ENCODE data around the gene RRP9. TPM values are rescaled to one million over a fixed set of nuclear protein-coding genes. Genes with fewer than 3 reads are reported as not detected.

RRP9 gene
- total and polyA plus RNA-seq, 9 donors: 4.9 to 32.7 (median 16.8) TPM

DNA sequence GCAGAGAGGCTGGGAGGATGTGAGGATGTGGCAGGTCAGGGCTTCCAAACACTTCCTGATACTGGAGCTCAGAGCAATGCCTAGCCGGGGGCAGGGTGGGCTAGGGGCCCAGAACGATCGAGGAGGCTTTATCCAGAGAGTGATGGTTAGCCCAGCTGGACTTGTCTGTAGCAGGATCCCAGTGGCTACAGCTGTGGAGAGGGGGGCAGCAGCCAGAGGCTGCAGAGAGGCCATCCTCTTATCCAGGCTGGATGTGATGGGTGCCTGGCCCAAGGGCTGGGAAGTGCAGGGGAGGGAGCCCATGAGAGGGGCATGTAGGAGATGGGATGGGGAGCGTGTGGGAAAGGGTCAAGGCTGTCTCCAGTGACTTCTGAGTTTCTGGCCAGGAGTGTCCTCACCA is 5.1 kb upstream of the RRP9 start:
- no peaks in the 10 kb centered on the region for H3K36me3 ChIP-seq
- intact Hi-C loops (cut with DNase I): loop anchor here in 1 of 4 donors (10.0 kb wide), 1 partner anchor 1332 kb away; the partner anchor contains the start of genes CISH and MAPKAPK3
- WGBS, 3 donors: 64 to 75% (median 65%) methylated on average over 4 of the region's 4 CpGs
- no peaks in the 10 kb centered on the region for H3K27me3 ChIP-seq
- H3K4me1 ChIP-seq (ENCODE audit: insufficient read depth): peaks cover 10% of the 10 kb centered on the region
- DNase-seq: peak in 1 of 5 donors; percentile 23
- H3K9me3 ChIP-seq: no peaks in the 10 kb centered on the region
- no peak overlapping the region for H3K27ac ChIP-seq
- TF ChIP-seq, protein P1, sequence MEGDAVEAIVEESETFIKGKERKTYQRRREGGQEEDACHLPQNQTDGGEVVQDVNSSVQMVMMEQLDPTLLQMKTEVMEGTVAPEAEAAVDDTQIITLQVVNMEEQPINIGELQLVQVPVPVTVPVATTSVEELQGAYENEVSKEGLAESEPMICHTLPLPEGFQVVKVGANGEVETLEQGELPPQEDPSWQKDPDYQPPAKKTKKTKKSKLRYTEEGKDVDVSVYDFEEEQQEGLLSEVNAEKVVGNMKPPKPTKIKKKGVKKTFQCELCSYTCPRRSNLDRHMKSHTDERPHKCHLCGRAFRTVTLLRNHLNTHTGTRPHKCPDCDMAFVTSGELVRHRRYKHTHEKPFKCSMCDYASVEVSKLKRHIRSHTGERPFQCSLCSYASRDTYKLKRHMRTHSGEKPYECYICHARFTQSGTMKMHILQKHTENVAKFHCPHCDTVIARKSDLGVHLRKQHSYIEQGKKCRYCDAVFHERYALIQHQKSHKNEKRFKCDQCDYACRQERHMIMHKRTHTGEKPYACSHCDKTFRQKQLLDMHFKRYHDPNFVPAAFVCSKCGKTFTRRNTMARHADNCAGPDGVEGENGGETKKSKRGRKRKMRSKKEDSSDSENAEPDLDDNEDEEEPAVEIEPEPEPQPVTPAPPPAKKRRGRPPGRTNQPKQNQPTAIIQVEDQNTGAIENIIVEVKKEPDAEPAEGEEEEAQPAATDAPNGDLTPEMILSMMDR (IDR thresholded peaks at IDR 0.05): no peak
- no peak overlapping the region for H3K4me3 ChIP-seq

DNA sequence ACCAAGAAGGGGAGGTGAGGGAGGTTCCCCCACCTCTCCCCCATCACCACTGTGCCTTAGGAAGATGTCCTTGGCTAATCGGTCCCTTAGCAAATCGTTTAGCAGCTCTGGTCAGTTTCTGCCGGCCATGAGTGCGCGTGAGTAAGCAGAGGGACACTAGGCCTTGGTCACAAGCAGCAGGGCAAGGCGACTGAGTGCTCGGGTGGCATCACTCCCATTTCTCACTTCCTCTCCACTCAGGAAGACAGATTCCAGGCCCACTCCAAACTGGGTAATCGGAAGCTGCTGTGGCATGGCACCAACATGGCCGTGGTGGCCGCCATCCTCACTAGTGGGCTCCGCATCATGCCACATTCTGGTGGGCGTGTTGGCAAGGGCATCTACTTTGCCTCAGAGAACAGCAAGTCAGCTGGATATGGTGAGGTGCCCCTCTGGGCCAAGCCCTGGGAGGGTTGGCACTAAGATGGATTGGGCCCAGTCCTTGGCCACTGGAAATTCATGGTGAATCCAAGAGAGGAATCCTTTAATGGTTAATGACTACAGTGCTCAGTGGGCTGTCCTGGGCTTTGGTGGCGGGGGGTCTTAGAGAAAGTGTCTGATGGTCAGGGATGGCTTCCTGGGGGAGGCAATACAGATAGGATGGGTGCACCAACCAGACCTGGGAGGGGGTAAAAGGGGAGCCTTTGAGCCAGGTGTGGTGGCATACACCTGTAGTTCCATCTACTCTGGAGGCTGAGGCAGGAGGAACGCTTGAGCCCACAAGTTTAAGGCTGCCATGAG is 4.4 kb upstream of the RRP9 start:
- no peak overlapping the region for H3K27ac ChIP-seq
- peaks cover 10% of the 10 kb centered on the region for H3K4me1 ChIP-seq (ENCODE audit: insufficient read depth)
- DNase-seq: peak in 1 of 5 donors; percentile 12
- WGBS, 3 donors: 89 to 95% (median 93%) methylated on average over 14 of the region's 14 CpGs
- TF ChIP-seq EP300 (IDR thresholded peaks at IDR 0.05) (no peak), POLR2A (IDR thresholded peaks at IDR 0.05) (no peak)
- TF ChIP-seq, protein P1 (IDR thresholded peaks at IDR 0.05): no peak
- H3K36me3 ChIP-seq: no peaks in the 10 kb centered on the region
- H3K4me3 ChIP-seq: no peak overlapping the region
- H3K27me3 ChIP-seq: no peaks in the 10 kb centered on the region
- intact Hi-C loops (cut with DNase I): loop anchor here in 1 of 4 donors (10.0 kb wide), 1 partner anchor 1331 kb away; the partner anchor contains the start of genes CISH and MAPKAPK3
- no peaks in the 10 kb centered on the region for H3K9me3 ChIP-seq

DNA sequence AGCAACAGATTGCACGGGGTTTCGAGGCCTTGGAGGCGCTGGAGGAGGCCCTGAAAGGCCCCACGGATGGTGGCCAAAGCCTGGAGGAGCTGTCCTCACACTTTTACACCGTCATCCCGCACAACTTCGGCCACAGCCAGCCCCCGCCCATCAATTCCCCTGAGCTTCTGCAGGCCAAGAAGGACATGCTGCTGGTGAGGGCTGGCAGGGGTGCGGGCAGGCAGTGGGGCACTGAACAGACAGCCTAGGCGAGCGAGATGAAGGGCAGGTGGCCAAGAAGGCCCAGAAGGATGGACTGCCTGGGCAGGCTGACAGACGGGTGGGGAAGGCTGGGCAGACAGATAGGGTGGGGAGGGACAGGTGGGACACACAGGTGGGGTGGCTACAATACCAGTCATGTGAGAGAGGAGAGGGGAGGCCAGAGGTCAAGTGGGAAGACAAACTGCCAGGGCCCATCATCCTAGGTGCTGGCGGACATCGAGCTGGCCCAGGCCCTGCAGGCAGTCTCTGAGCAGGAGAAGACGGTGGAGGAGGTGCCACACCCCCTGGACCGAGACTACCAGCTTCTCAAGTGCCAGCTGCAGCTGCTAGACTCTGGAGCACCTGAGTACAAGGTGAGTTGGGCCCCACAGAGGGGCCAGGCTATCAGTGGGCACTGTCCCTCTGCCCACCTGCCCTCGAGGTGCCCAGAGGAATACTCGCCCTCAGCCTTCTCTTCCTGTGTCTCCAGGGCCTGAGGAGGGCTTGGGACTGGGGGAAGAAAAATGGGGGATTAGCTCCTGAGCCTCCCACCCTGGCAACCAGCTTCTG is 3.5 kb upstream of the RRP9 start:
- H3K27ac ChIP-seq: no peak overlapping the region

More for the DNA sequence above, 3.5 kb upstream of the RRP9 start:
- WGBS, 3 donors: 79 to 83% (median 82%) methylated on average over 18 of the region's 18 CpGs
- Histone ChIP-seq H3K4me3 (no peak overlapping the region), H3K27me3 (no peaks in the 10 kb centered on the region), H3K9me3 (no peaks in the 10 kb centered on the region), H3K4me1 (ENCODE audit: insufficient read depth) (peaks cover 14% of the 10 kb centered on the region), H3K36me3 (no peaks in the 10 kb centered on the region)
- TF ChIP-seq, protein P1 (IDR thresholded peaks at IDR 0.05): no peak
- TF ChIP-seq POLR2A (IDR thresholded peaks at IDR 0.05): no peak
- TF ChIP-seq EP300 (IDR thresholded peaks at IDR 0.05): no peak
- intact Hi-C loops (cut with DNase I): loop anchor here in 1 of 4 donors (10.0 kb wide), 1 partner anchor 1330 kb away; the partner anchor contains the start of genes CISH and MAPKAPK3
- peak in 1 of 5 donors; percentile 17 for DNase-seq
